Ascending aorta (tissue), 2 donors: ENCODE data around the gene KLHL25. TPM values are rescaled to one million over a fixed set of nuclear protein-coding genes. Genes with fewer than 3 reads are reported as not detected.
A peak's percentile ranks its signal among the peaks of the same experiment; 100 is the strongest.

ENCODE experiments used
- DNase-seq, 2 donors: peaks; one replicate each; pipeline ENCODE4 v3.0.0-alpha.2; 2019; ENCODE audit warnings: low spot score in 2 of 2
- H3K27ac ChIP-seq, 2 donors: fragments of 200-600 bp; sonication (generic); one replicate each; pipeline ENCODE4 v1.5.1; 2016 to 2017; ENCODE audit warnings: mild to moderate bottlenecking in 1 of 2
- H3K27me3 ChIP-seq: fragments of 200-600 bp; sonication (generic); one replicate; pipeline ENCODE4 v1.5.1; 2017
- H3K36me3 ChIP-seq, 2 donors: fragments of 200-600 bp; sonication (generic); one replicate each; pipeline ENCODE4 v1.5.1; 2016
- H3K4me1 ChIP-seq, 2 donors: fragments of 200-600 bp; sonication (generic); one replicate each; pipeline ENCODE4 v1.5.1; 2016 to 2017; ENCODE audit warnings: mild to moderate bottlenecking in 1 of 2
- H3K4me3 ChIP-seq, 2 donors: fragments of 200-600 bp; sonication (generic); one replicate each; pipeline ENCODE4 v1.5.1; 2016 to 2017; ENCODE audit warnings: mild to moderate bottlenecking in 1 of 2
- H3K9me3 ChIP-seq, 2 donors: fragments of 200-600 bp; sonication (generic); one replicate each; pipeline ENCODE4 v1.5.1; 2016
- intact Hi-C: fragments of 100-400 bp; cut with DNase I; formaldehyde crosslinking; loops from one replicate; pipeline ENCODE4 v1.15.1; 2023
- total RNA-seq: library from RNA; depleted of rRNA; stranded (reverse); fragments of >200 nt; gene quantifications from one replicate; pipeline ENCODE4 v1.1.0, GENCODE V29; 2016
- TF ChIP-seq, protein P1 (sequence below), 3 experiments: fragments of 200-600 bp in 2 of 3; fragments of 450-650 bp in 1 of 3; sonication (generic) in 2 of 3; IDR thresholded peaks; one replicate each; pipeline ENCODE4 v1.5.1; 2016 to 2019; ENCODE audit warnings: antibody characterized with exemption in 3 of 3, mild to moderate bottlenecking in 1 of 3, moderate library complexity in 1 of 3

The KLHL25 gene
- total RNA-seq, 1 donor from 2014 or later: 12.6 TPM

DNA sequence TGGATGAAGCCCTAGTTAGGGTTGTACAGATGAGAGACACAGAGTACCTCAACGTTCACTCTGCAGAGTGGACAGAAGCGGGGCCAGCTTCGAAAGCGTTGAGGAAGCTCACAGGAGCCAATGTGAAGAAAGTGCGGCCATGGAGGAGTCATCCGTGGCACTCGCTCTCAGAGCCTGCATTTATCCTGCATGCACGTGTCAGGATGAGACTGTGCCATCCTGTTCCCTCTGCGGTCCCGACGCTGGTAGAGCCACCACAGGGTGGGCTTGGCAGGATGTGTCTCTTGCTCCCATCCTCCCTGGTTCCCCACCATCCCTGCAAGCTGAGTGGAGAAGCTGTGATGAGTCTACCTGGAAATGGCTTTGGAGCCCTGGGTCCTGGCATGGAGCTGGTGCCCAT is 39.3 kb downstream of the KLHL25 start:
- H3K36me3 ChIP-seq: peaks cover 0 to 5% of the 10 kb centered on the region in 2 donors
- no peaks in the 10 kb centered on the region for H3K9me3 ChIP-seq
- intact Hi-C loops: no loop called here
- no peaks in the 10 kb centered on the region for H3K27me3 ChIP-seq
- H3K4me3 ChIP-seq: no peak overlapping the region
- TF ChIP-seq, protein P1, sequence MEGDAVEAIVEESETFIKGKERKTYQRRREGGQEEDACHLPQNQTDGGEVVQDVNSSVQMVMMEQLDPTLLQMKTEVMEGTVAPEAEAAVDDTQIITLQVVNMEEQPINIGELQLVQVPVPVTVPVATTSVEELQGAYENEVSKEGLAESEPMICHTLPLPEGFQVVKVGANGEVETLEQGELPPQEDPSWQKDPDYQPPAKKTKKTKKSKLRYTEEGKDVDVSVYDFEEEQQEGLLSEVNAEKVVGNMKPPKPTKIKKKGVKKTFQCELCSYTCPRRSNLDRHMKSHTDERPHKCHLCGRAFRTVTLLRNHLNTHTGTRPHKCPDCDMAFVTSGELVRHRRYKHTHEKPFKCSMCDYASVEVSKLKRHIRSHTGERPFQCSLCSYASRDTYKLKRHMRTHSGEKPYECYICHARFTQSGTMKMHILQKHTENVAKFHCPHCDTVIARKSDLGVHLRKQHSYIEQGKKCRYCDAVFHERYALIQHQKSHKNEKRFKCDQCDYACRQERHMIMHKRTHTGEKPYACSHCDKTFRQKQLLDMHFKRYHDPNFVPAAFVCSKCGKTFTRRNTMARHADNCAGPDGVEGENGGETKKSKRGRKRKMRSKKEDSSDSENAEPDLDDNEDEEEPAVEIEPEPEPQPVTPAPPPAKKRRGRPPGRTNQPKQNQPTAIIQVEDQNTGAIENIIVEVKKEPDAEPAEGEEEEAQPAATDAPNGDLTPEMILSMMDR (IDR thresholded peaks at IDR 0.05): no peak
- peaks cover 3 to 10% of the 10 kb centered on the region in 2 donors for H3K4me1 ChIP-seq
- H3K27ac ChIP-seq: no peak overlapping the region
- DNase-seq: peak in 1 of 2 donors; percentile 45

DNA sequence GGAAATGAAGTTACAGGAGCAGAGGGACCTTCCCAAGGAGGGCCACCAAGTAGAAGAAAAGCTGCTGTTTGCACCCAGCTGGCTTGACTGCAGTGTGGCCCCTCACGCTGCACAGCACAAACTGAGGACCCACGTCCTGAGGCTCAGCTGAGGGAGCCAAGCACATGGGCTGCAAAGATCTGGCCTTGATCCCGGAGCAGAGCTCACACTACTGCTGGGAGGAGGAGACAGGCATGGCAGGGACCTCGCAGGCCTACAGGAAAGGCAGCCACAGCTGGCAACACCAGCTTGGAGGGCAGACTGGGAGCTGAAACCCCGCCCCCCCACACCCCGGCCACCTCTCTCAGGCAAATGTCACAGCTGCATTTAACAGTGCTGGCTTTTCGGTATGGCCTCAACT is 39.7 kb downstream of the KLHL25 start:
- no peak overlapping the region for H3K27ac ChIP-seq
- peak in 1 of 2 donors; percentile 61 for DNase-seq
- peaks cover 4 to 15% of the 10 kb centered on the region in 2 donors for H3K4me1 ChIP-seq
- no peaks in the 10 kb centered on the region for H3K9me3 ChIP-seq
- TF ChIP-seq, protein P1 (IDR thresholded peaks at IDR 0.05): no peak
- intact Hi-C loops: no loop called here
- no peak overlapping the region for H3K4me3 ChIP-seq
- no peaks in the 10 kb centered on the region for H3K27me3 ChIP-seq
- peaks cover 0 to under 1% of the 10 kb centered on the region in 2 donors for H3K36me3 ChIP-seq

DNA sequence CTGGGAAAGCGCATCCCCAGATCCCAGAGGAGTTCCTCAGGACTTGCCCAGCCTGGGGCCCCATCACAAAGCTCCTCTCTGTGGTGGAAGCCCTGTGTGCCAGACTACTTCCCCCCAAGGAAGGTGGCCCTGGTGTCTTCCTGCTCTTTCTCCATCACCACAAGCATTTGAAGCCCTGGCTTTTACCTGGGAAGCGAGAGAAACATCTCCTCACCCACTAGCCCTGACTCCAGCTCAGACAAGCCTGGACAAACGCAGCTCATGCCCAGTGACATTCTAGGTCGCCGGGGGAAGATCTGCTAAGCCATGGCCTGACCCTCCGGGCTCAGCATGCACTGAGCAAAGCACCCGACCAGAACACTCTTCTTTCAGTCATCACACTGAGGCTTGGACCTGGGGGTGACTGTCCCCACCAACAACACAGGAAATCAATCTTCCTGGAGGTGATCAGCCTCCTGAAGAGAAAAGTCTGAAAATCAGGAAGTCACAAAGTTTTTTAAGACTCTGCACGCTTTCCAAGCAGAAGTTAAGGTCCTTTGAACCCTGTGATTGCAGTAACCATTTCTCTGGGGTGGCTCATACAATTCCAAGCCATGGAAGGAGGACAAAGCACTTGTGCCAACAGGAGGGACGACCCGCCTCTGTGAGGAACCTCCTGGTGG is 40.8 kb downstream of the KLHL25 start:
- no peaks in the 10 kb centered on the region for H3K27me3 ChIP-seq
- peaks cover 0 to 3% of the 10 kb centered on the region in 2 donors for H3K36me3 ChIP-seq
- intact Hi-C loops: no loop called here
- H3K4me3 ChIP-seq: no peak overlapping the region
- TF ChIP-seq, protein P1 (IDR thresholded peaks at IDR 0.05): no peak
- H3K4me1 ChIP-seq: peaks cover 6 to 24% of the 10 kb centered on the region in 2 donors
- H3K27ac ChIP-seq: no peak overlapping the region
- H3K9me3 ChIP-seq: no peaks in the 10 kb centered on the region
- peak in 1 of 2 donors; percentile 50 for DNase-seq

DNA sequence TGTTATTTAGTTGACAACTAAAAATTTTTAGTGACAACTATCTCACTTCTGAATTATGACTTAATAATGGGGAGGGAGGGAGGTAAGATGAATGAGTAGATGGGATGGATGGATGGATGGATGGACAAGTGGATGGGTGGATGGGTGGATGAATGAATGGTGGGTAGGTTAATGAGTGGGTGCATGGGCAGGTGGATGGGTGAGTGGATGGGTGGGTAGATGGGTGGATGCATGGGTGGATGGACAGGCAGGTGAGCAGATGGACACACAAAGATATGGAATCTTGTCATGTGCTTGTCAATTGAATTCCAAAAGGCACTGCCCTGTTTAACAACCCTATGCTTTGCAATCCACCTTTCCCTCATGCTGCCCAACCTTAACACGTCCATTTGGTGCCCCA is 41.5 kb downstream of the KLHL25 start:
- H3K36me3 ChIP-seq: peaks cover 5 to 10% of the 10 kb centered on the region in 2 donors
- TF ChIP-seq, protein P1 (IDR thresholded peaks at IDR 0.05): no peak
- DNase-seq: peak in 1 of 2 donors; percentile 30
- peaks cover 6 to 27% of the 10 kb centered on the region in 2 donors for H3K4me1 ChIP-seq
- intact Hi-C loops: no loop called here
- no peak overlapping the region for H3K4me3 ChIP-seq
- no peak overlapping the region for H3K27ac ChIP-seq
- no peaks in the 10 kb centered on the region for H3K27me3 ChIP-seq
- H3K9me3 ChIP-seq: no peaks in the 10 kb centered on the region

DNA sequence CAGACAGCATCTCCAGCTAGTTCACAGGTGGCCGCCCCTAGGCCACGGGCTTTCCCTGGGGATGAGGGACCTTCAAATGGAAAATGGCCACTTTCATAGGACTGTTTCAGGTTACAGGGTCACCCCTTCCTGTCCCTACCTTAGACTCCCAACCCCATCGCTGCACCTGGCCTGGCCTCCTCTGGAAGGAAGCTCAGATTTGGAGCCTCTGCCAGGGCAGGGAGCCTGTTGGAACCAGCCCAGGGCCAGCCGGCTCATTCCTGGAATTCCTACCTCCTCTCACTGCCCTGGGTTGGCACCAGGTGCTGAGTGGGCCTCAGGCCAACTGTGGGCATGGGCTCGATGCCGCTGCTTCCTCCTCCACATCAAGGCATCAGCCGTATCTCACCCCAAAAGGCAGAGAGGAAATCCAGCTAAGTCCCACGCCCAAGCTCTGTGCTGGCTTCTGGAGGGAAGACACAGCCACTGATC is 42.2 kb downstream of the KLHL25 start:
- TF ChIP-seq, protein P1 (IDR thresholded peaks at IDR 0.05): no peak
- Histone ChIP-seq H3K9me3 (no peaks in the 10 kb centered on the region), H3K36me3 (peaks cover 11 to 17% of the 10 kb centered on the region in 2 donors), H3K27me3 (no peaks in the 10 kb centered on the region), H3K4me1 (peaks cover 6 to 27% of the 10 kb centered on the region in 2 donors), H3K27ac (no peak overlapping the region), H3K4me3 (no peak overlapping the region)
- intact Hi-C loops: no loop called here
- DNase-seq: peak in 1 of 2 donors; percentile 55
